OCI-M1 (cell line): Measurements from ENCODE around the gene RAPGEF5.

Experiments used
- DNase-seq: peaks from one replicate; lab custom pipeline; 2025; lab: John Stamatoyannopoulos, UW

RAPGEF5 gene

GRCh38 chr7:22356701-22357310 lies at the start of gene RAPGEF5:
RAPGEF5 (minus strand) TSS chr7:22357154; CDS start chr7:22357060, 94 bp downstream.
- no peak for DNase-seq

- no peak for DNase-seq
Observed at GRCh38 chr7:22406715-22407114, 49.8 kb upstream of the RAPGEF5 start.

DNA sequence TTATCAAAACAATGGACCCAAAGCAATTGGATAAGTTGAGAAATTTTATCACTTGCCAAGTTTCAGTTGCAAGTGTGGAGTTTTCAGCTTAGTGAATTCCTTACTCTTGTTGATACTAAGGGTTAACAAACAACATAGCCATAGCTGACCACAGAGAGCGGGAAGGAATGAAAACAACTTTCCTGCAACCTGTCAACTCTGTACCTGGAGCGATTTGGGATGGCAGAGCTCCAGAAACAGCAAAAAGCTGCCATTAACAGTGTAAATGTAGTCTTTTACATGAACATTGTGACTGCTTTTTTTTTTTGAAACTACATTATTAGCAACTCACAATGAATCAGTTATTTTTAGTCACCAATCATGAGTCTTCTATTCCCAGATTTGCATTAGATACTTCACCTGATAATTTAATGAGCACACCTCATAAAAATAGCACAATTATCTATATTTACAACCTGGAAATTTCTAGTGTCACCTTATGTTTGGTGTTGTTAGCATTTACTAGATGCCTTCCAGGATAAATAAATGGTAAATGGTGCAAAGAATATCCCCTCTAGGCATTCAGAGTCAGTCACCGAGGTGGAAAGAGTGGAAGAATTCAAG lies 47.6 kb upstream of the RAPGEF5 start:
- DNase-seq = no peak

DNA sequence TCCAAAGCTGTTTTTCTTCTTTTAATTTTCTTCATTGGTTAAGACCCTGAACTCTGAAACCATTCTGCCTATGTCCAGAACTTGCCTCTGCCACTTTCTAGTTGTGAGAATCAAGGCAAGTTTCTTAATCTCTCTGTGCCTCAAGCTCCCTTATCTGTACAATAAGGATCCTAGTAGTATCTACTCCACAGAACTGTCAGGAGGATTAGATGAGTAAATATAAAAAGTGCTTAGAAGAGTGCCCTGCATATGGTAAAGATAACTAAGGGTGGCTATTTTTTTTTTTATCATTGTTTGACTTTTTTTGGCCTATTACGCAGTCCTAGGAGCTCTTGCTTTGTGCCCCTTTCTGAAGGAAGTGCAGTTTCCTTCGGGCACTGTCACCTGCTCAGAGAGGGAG lies 46.4 kb upstream of the RAPGEF5 start:
- no peak for DNase-seq

DNA sequence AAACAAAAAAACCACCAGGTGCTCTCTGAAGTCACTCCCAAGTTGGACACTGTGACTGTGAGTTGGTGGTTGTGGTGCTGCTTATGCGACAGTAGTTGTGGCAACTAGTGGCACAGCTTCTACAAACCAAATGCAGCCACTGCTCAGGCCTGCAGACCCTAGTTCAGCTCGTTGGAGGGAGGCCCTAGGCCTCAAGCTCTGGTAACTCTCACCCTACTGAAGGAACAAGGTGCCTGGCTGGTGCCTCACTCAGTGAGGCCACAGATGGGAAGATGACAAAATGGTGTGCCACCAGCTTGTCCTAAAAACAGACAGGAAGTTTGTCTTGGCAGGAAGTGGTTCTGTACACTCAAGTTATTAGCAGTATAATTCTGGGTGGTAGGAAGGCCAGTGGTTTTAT lies 45.3 kb upstream of the RAPGEF5 start:
- DNase-seq = no peak

DNA sequence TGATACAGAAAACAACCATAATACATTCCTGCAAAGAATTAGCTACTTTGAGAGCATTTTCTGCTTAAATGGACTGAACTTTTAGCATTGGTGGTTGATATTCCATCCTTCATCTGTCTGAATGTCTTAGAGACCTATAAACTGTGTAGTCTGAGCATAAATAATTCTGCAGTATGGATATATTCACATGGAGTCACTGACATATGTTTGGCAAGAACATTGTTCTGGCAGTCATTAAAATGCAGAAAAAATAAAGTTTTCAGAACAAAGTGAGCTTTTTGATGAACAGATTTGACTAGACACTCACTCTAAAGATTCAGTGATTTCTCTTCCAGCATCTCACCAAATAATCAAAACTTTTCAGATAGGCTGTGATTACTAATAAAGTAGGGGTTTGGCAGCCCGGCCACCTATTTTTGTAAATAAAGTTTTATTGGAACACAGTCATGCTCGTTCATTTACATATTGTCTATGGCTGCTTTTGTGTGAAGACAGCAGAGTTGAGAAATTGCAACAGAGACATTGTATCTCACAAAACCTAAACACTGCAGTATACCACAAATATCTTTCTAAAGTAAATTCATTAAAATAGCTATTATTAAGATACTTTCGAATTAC lies 44.1 kb upstream of the RAPGEF5 start:
- DNase-seq = no peak

- DNase-seq = no peak
Observed at GRCh38 chr7:22400150-22400814, 43.3 kb upstream of the RAPGEF5 start.

GRCh38 chr7:22399546-22399945 lies 42.6 kb upstream of the RAPGEF5 start:
- no peak for DNase-seq

DNA sequence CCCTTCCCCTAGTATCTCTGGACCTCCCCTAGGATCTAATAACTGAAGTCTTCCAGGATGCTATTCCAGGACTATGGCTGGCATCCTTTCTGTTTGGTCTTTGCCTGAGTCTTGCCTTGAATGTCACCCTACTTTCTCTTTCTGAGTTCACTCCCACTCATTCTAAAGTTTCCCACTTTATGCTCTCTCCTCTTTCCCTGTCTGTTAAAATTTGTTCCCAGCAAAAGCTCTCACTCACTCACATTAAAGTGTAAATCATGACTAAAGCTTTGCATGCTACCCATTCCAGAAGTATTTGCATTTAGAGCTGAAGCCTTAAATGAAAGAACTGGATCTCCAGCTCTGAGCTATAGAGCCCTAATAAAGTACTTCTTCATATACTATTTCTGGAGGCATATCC lies 42.1 kb upstream of the RAPGEF5 start:
- DNase-seq = no peak

GRCh38 chr7:22397981-22398380 lies 41.0 kb upstream of the RAPGEF5 start:
- no peak for DNase-seq

- no peak for DNase-seq
Observed at GRCh38 chr7:22395222-22395621, 38.3 kb upstream of the RAPGEF5 start.

DNA sequence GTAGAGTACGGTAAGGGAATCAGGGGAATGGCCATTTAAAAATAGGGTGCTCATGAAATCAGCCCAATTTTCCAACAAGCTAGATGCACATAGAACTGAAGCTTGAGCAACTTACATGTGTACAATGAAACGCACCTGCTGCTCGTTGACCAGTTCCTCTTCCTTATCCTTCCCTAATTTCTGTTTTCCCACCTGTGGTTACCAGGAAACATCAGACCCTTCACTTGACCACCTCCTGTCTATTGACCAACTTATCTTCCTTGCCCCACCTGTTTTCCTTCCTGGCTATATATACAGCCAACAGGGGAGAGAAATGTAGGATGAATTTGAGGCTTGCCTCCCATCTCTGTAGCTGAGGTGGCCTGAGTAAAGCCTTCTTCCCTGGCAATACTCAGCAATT lies 37.8 kb upstream of the RAPGEF5 start:
- DNase-seq = no peak

GRCh38 chr7:22393913-22394729 lies 37.2 kb upstream of the RAPGEF5 start:
- DNase-seq = no peak

GRCh38 chr7:22390516-22390915 lies 33.6 kb upstream of the RAPGEF5 start:
- DNase-seq = no peak

DNA sequence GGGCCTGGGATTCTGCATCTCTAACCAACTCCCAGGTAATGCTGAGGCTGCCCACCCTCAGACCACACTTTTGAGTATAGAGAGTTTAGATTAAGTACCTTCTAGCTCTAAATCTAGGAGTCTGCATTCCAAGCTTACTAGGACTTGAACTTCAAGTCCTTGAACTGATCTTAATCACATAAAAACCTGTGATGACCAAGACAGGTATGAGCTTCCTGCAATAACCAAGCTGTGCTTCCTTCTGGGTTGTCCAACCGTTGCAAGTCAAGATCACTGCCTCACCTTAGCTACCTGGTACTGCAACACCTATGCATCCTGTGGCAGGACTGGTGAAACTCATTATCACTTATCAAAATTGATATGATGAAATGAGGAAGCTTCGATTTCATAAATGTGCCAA lies 32.9 kb upstream of the RAPGEF5 start:
- no peak for DNase-seq

DNA sequence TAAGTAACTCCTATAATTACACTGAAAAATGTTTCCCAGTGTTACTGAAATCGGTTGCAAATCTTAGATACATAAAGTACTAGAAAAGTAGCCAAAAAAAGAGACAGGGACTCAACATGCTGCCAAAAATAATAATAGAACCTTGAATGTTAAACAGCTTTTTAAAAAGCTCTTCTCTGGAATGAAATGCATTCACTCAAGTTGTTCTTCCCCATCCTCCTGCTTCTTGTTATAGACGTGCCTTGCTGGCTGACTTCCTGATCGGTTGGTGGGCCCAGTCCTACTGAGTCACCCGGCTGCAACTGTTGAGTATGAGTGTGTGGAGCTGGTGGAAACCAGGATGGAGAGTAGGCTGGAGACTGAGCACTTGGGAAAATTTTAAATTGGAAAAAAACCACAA lies 30.6 kb upstream of the RAPGEF5 start:
- no peak for DNase-seq

- no peak for DNase-seq
Observed at GRCh38 chr7:22386865-22387264, 29.9 kb upstream of the RAPGEF5 start.

DNA sequence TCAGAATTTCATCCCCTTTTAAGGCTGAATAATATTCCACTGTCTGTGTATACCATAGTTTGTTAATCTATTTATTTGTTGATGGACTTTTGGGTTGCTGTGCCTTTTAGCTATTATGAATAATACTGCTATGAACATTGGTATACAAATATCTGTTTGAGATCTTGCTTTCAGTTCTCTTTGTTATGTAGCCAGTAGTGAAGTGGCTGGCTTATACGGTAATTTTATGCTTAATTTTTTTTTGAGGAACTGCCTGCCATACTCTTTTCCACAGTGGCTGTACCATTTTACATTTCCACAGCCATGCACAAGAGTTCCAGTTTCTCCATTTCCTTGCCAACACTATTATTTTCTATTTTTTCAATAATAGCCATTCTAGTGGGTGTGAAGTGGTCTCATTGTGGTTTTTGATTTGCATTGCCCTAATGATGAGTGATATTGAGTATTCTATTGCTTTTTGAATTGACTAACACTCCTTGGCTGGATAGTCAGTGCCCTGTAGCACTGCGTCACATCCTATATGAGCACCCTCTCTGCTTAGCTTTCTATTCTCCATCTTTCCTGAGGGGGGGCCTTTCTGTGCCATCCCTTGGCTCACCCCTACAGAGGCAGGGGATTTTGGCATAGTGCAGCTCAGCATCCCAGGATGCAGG lies 29.4 kb upstream of the RAPGEF5 start:
- no peak for DNase-seq

DNA sequence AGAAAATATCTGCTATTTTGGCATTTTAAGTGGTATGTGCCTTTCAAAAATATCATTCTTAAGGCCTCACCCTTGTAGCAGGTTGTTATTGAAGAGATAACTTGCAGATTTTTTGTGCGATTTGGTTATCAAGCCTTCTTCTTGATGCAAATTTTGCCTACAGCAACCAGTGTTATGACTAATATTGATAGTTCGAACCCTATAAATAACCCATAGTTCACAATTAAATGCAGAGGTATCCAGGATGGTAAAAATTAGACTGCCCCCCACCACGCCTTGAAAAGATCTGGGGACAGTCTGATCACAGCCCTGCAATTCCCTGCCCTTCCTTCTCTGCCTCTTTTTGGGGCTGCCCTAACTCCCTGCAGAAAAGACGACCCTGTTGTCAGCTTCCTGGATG lies 28.4 kb upstream of the RAPGEF5 start:
- DNase-seq = no peak

DNA sequence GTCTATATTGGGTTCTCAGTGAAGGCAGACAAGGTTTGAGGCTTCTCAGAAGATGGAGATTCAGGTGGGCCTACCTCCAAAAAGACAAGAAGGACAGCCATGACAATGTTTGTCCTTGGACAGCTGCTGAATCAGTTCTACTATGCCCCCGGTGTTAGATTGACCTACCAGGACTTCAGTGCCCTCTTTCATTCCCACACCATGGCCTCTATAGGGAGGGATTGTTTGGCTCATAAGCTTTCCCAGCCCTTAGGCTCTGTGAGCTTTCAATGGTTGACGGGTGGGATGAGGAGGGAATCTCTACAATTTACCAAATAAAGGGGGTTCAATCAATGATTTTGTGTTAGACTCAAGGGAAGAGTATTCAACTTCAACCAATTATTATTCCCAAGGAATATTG lies 23.4 kb upstream of the RAPGEF5 start:
- no peak for DNase-seq

DNA sequence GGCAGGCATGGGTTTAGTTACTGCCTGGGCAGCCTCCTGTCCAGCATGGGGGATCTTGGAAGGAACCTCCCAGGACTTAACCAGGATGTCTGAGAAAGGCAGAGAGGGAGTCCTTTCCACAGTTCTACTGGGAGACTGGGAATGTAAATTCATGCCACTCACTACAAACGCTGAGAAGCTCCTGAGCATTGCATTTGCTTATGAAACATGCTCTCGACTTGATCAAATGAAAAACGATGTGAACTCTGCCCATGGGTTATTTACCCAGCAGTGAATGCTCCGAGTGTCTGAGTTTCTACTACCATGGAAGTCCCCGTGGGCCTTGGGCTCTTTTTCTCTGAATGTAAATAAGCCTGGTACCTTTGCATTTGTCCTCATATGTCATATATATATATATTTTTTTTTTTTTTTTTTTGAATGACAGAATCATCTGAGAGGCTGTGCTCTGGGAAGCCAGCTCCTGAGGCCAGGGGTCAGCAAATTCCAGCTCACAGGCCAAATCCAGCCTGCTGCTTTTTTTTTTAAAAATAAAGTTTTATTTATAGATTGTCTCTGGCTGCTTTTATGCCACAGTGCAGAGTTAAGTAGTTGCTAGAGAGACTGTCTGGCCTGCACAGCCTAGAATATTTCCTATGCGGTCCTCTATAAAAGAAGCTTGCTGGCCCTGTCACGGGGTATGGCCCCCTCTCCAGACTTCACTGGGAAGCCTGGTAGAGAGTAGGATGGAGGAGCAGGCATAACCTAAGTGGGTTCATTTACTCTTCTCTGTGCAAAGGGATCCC lies 21.4 kb upstream of the RAPGEF5 start:
- DNase-seq = no peak
